ENCODE results near the gene NOX5. TPM values are rescaled to one million over a fixed set of nuclear protein-coding genes. Genes with fewer than 3 reads are reported as not detected.
"Not testable (repeated sequence)": the region's sequence is repeated elsewhere in the genome, so short reads cannot be mapped to it uniquely, and the experiment has no call there.

NOX5 gene
- total and polyA plus RNA-seq, 10 donors: 0.36 to 29.2 (median 13.5) TPM

GRCh38 chr15:69064649-69065048 is 50.2 kb downstream of the NOX5 start:
- Histone ChIP-seq H3K27ac (no peak overlapping the region), H3K36me3 (no peaks in the 10 kb centered on the region), H3K4me1 (peaks cover 0 to 15% (median 3%) of the 10 kb centered on the region in 6 donors), H3K4me3 (no peak overlapping the region), H3K27me3 (replicated peaks in 1 of 7) (no peaks in the 10 kb centered on the region), H3K9me3 (peaks cover 0 to 11% (median 0%) of the 10 kb centered on the region in 8 donors)
- DNase-seq: no peak
- WGBS, 5 donors: 77 to 90% (median 85%) methylated on average over 3 of the region's 3 CpGs
- TF ChIP-seq, protein P1, sequence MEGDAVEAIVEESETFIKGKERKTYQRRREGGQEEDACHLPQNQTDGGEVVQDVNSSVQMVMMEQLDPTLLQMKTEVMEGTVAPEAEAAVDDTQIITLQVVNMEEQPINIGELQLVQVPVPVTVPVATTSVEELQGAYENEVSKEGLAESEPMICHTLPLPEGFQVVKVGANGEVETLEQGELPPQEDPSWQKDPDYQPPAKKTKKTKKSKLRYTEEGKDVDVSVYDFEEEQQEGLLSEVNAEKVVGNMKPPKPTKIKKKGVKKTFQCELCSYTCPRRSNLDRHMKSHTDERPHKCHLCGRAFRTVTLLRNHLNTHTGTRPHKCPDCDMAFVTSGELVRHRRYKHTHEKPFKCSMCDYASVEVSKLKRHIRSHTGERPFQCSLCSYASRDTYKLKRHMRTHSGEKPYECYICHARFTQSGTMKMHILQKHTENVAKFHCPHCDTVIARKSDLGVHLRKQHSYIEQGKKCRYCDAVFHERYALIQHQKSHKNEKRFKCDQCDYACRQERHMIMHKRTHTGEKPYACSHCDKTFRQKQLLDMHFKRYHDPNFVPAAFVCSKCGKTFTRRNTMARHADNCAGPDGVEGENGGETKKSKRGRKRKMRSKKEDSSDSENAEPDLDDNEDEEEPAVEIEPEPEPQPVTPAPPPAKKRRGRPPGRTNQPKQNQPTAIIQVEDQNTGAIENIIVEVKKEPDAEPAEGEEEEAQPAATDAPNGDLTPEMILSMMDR (IDR thresholded peaks at IDR 0.05 in 8 of 11, conservative IDR thresholded peaks at IDR 0.05 in 3 of 11): no peak
- TF ChIP-seq POLR2A (IDR thresholded peaks at IDR 0.05) (no peak), POLR2AphosphoS5 (IDR thresholded peaks at IDR 0.05) (no peak)
- intact Hi-C loops (cut with DNase I; ENCODE audit: low total_unique reads): no loop called here

DNA sequence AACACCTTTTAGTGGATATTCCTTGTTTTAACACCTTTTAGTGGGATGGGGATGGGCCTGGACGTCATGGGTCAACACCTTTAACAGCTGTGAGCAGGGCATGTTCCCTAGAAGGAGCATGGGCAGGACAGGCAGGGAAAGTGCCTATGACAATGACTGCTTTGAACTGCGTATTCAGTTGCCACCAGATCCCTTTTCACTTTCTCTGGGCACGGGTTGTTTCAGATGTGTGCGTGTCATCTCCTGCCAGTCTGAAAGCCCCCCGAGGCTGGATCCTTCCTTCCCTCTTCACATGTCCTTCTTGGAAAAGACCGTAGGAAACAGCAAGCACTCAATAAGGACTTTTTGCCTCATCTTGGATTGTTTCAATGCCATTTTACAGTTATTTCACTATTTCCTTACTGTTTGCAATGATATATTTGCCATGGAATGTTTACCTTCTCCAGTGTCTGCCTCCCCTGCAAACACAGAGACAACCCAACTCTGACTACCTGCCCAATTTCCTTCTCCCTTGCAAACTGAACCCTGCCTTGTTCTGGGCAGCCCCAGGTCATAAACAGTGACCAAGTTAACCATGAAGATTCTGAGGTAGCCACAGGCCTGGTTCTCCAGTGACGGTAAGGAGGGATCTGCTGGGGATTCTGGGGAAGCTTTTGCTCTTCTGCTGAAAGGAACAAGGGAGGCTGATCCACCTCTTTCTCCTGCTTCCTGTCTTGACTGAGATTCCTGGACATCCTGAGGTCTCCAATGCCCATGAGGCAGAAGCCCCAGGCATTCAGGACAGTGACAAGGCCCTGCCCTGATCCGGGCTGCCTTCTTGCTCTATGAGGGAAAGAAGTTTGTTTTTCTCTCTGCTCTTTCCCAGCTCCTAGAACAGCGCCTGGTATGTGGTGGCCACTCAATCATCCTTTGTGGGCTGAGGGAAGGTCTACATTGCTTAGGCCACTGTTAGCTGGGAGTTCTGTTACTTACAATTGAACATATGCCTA is 51.8 kb downstream of the NOX5 start:
- TF ChIP-seq, protein P1 (IDR thresholded peaks at IDR 0.05 in 8 of 11, conservative IDR thresholded peaks at IDR 0.05 in 3 of 11): no peak
- no peak for TF ChIP-seq POLR2A (IDR thresholded peaks at IDR 0.05)
- TF ChIP-seq POLR2AphosphoS5 (IDR thresholded peaks at IDR 0.05): no peak
- intact Hi-C loops (cut with DNase I; ENCODE audit: low total_unique reads): no loop called here
- peaks cover 0 to 11% (median 0%) of the 10 kb centered on the region in 8 donors for H3K9me3 ChIP-seq

GRCh38 chr15:69067296-69067695 is 52.8 kb downstream of the NOX5 start:
- Histone ChIP-seq H3K27me3 (replicated peaks in 1 of 7) (peaks cover 0 to 6% (median 0%) of the 10 kb centered on the region in 7 donors), H3K27ac (no peak overlapping the region), H3K36me3 (no peaks in the 10 kb centered on the region), H3K4me3 (no peak overlapping the region), H3K9me3 (peaks cover 0 to 11% (median 0%) of the 10 kb centered on the region in 8 donors), H3K4me1 (no peaks in the 10 kb centered on the region)
- TF ChIP-seq, protein P1 (IDR thresholded peaks at IDR 0.05 in 8 of 11, conservative IDR thresholded peaks at IDR 0.05 in 3 of 11): no peak
- TF ChIP-seq POLR2AphosphoS5 (IDR thresholded peaks at IDR 0.05): no peak
- TF ChIP-seq POLR2A (IDR thresholded peaks at IDR 0.05): no peak
- no peak for DNase-seq
- intact Hi-C loops (cut with DNase I; ENCODE audit: low total_unique reads): no loop called here
- 64 to 92% (median 85%) methylated on average over 1 of the region's 1 CpG for WGBS, 5 donors

More for the DNA sequence above, 51.8 kb downstream of the NOX5 start:
- H3K4me3 ChIP-seq: no peak overlapping the region
- no peaks in the 10 kb centered on the region for H3K4me1 ChIP-seq
- no peak for DNase-seq
- H3K27ac ChIP-seq: no peak overlapping the region
- H3K27me3 ChIP-seq (replicated peaks in 1 of 7): no peaks in the 10 kb centered on the region
- no peaks in the 10 kb centered on the region for H3K36me3 ChIP-seq
- 84 to 94% (median 90%) methylated on average over 9 of the region's 9 CpGs for WGBS, 5 donors

GRCh38 chr15:69068157-69068556 is 53.7 kb downstream of the NOX5 start:
- Histone ChIP-seq H3K9me3 (peaks cover 0 to 11% (median 0%) of the 10 kb centered on the region in 8 donors), H3K27ac (no peak overlapping the region), H3K4me1 (no peaks in the 10 kb centered on the region), H3K36me3 (no peaks in the 10 kb centered on the region), H3K4me3 (no peak overlapping the region), H3K27me3 (replicated peaks in 1 of 7) (peaks cover 0 to 7% (median 0%) of the 10 kb centered on the region in 7 donors)
- intact Hi-C loops (cut with DNase I; ENCODE audit: low total_unique reads): no loop called here
- 81 to 94% (median 91%) methylated on average over 3 of the region's 3 CpGs for WGBS, 5 donors
- TF ChIP-seq POLR2A (IDR thresholded peaks at IDR 0.05) (no peak), POLR2AphosphoS5 (IDR thresholded peaks at IDR 0.05) (no peak)
- TF ChIP-seq, protein P1 (IDR thresholded peaks at IDR 0.05 in 8 of 11, conservative IDR thresholded peaks at IDR 0.05 in 3 of 11): no peak
- DNase-seq: no peak

DNA sequence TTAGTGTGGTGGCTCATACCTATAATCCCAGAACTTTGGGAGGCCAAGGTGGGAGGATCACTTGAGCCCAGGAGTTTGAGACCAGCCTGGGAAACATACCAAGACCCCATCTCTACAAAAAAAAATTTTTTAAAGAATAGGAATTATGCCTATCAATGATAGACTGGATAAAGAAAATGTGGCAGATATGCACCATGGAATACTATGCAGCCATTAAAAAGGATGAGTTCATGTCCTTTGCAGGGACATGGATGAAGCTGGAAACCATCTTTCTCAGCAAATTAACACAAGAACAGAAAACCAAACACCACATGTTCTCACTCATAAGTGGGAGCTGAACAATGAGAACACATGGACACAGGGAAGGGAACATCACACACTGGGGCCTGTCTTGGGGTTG is 54.8 kb downstream of the NOX5 start:
- H3K27me3 ChIP-seq (replicated peaks in 1 of 7): peaks cover 0 to 18% (median 6%) of the 10 kb centered on the region in 7 donors
- intact Hi-C loops (cut with DNase I; ENCODE audit: low total_unique reads); DNase-seq; H3K4me3 ChIP-seq; H3K36me3 ChIP-seq; H3K27ac ChIP-seq: not testable (repeated sequence)
- peaks cover 0 to 11% (median 0%) of the 10 kb centered on the region in 8 donors for H3K9me3 ChIP-seq
- peaks cover 0 to 10% (median 7%) of the 10 kb centered on the region in 6 donors for H3K4me1 ChIP-seq
